Transverse colon (tissue), 4 donors: ENCODE data around the gene AK2.

Source experiments
- EP300 ChIP-seq: sonication (generic); formaldehyde crosslinking; IDR thresholded peaks from one replicate; pipeline ENCODE4 v1.6.1; 2017; ENCODE audit warnings: antibody characterized with exemption, low read depth
- POLR2A ChIP-seq: fragments of 450-650 bp; IDR thresholded peaks from one replicate; pipeline ENCODE4 v1.6.1; 2016; ENCODE audit warnings: antibody characterized with exemption, mild to moderate bottlenecking, moderate library complexity
- POLR2AphosphoS5 ChIP-seq, 3 donors: sonication (generic); formaldehyde crosslinking; IDR thresholded peaks; one replicate each; pipeline ENCODE4 v1.6.1; 2016; ENCODE audit warnings: antibody characterized with exemption in 3 of 3
- TF ChIP-seq, protein P1 (sequence below), 5 experiments: fragments of 200-600 bp in 3 of 5; fragments of 450-650 bp in 2 of 5; sonication (generic) in 3 of 5; IDR thresholded peaks; 1 replicate in 2 of 5; 2 replicates in 3 of 5; pipeline ENCODE4 v1.5.1; 2016 to 2017; ENCODE audit warnings: antibody characterized with exemption in 5 of 5, inconsistent platforms in 3 of 5, mild to moderate bottlenecking in 2 of 5, moderate library complexity in 1 of 5

DNA sequence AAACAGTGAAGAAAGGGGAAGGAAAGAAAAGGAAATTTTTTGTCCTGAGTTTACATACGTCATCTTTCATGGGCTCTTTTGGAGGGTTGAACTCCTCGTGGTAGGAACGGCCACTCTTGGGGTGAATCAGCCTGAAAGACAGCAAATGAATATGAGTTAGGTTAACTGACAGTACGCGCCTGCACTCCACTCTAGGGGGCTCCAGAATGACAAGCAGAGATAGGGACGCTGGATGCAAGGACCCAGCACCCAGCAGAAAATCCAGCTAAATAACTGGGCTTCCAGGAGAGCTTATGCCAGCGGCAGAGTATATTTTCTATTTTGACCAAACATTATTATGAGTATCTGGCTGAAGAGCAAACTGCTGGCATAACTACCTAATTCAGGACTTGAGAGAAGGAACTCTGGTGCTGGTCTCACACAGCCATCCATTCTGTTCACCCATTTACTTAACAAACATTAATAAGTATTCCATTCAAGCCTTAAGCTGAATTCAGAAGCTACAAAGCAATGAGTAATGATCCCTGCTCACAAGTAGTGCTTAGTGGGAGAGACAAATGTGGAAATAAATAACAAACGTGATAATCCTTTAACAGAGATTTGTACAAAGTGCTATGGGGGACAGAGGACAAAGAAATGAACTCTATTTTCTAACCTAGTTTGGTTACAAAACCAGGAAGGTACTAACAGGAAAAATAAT, 22.1 kb downstream of the AK2 start:
- TF ChIP-seq, protein P1, sequence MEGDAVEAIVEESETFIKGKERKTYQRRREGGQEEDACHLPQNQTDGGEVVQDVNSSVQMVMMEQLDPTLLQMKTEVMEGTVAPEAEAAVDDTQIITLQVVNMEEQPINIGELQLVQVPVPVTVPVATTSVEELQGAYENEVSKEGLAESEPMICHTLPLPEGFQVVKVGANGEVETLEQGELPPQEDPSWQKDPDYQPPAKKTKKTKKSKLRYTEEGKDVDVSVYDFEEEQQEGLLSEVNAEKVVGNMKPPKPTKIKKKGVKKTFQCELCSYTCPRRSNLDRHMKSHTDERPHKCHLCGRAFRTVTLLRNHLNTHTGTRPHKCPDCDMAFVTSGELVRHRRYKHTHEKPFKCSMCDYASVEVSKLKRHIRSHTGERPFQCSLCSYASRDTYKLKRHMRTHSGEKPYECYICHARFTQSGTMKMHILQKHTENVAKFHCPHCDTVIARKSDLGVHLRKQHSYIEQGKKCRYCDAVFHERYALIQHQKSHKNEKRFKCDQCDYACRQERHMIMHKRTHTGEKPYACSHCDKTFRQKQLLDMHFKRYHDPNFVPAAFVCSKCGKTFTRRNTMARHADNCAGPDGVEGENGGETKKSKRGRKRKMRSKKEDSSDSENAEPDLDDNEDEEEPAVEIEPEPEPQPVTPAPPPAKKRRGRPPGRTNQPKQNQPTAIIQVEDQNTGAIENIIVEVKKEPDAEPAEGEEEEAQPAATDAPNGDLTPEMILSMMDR (IDR thresholded peaks at IDR 0.05) = no peak
- TF ChIP-seq POLR2AphosphoS5 (IDR thresholded peaks at IDR 0.05) = no peak
- TF ChIP-seq EP300 = no peak
- no peak for TF ChIP-seq POLR2A
